Activated CD4-positive, alpha-beta T cell treated with anti-CD3 and anti-CD28 coated beads, Interleukin-10, Interleukin-2, amounts not matched to agents 100 ng/mL and 50 ng/mL, durations not matched to agents 16 hours and 8 hours (primary cell): ENCODE measurements around the gene TSHR.
A peak's percentile ranks its signal among the peaks of the same experiment; 100 is the strongest.
"Not testable (repeated sequence)": the region's sequence is repeated elsewhere in the genome, so short reads cannot be mapped to it uniquely, and the experiment has no call there.

ENCODE experiments used
- DNase-seq: peaks from one replicate; pipeline ENCODE4 v3.0.0-alpha.2; 2020

TSHR gene

DNA sequence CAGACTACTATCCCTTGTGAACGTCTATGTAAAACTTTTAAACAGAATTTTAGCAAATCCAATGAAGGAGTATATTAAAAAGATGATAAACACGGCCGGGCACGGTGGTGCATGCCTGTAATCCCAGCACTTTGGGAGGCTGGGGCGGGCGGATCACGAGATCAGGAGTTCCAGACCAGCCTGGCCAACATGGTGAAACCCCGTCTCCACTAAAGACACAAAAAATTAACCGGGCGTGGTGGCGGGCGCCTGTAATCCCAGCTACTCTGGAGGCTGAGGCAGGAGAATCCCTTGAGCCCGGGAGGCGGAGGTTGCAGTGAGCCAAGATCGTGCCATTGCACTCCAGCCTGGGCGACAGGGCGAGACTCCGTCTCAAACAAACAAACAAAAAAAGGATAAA is 2.2 kb upstream of the TSHR start:
- not testable (repeated sequence) for DNase-seq

DNA sequence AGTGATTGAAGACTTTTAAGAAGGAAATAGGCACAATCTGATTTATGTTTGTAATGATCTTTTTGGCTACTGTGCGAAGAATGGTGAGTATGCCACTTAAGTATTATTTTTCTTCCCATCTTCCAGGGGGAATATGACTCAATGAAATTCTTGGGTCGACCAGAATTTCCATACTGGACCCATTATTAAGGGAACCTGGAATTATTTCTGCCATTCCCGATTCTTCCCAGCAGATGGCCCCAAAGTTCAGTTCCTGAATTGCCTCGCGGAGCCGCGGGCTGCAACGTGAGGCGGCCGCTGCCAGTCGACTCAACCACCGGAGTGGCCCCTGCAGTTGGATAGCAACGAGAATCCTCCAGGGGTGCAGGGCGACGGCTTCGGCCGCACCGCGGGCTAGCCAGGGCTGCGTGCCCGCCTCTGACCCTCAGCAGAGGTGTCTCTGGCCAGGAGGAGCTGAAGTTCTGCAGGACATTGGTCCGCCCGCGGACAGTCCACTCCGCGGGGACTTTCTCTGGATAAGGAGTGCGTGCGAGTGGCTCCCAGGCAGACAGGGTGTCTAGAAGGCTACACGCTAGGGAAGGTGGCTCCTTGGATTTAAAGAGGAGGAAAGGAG is 628 bp upstream of the TSHR start:
- peak; percentile 81 for DNase-seq

GRCh38 chr14:80956102-80956501 is 681 bp downstream of the TSHR start:
- no peak for DNase-seq

DNA sequence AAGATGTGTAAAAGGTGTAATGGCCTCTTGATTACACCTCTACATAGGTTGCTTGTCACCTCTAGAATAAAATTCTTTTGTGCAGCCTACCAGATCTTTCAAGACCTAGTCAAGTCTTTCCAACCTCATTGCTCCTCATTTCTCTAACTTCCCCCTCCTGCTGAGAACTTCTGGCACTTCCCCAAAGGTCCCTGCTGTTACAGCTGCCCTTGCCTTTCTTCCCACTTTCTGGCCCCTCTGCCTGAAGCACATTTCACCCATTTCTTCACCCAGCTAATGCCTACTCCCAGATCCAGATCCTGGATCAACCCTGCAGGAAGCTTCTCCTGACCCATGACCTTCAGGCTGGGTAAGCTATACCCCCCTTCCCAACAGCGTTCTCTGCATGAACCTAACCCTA is 1.5 kb downstream of the TSHR start:
- no peak for DNase-seq

GRCh38 chr14:80957613-80958012 is 2.2 kb downstream of the TSHR start:
- no peak for DNase-seq

DNA sequence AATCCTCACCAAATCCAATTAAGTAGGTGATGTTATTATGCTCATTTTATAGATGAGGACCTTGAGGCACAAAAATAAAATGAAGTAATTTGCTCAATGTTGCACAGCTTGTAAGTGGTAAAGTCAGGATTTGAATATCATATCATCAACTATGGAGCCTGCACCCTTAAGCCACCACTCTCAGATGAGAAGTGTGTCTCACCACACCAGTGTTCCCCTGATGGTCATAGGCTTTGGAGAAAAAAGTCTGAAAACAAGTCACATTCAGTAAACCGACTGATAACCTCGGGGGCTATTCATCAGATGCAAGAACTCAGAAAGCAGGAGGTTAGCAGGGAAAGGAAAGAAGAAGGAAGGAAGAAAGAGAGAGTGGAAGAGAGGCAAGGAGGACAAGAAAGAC is 2.8 kb downstream of the TSHR start:
- no peak for DNase-seq

DNA sequence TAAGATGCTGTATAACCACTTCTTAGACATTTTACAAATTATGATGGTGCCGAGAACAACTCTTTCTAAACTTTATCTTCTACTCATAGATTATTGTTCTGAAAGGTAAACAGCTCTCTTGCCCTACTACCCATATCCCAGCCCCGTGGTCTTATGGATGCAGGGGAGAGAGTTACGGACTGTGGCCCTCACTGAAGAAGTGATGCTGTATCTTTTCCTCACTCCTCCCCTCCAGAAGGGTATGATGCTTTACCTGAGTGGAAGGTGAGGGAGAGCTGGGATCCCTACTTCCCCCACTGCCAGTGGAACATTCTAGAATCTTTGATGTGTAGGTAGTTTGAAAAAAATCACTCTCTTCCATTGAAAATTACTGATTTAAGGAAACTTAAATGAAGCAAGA is 3.5 kb downstream of the TSHR start:
- no peak for DNase-seq

DNA sequence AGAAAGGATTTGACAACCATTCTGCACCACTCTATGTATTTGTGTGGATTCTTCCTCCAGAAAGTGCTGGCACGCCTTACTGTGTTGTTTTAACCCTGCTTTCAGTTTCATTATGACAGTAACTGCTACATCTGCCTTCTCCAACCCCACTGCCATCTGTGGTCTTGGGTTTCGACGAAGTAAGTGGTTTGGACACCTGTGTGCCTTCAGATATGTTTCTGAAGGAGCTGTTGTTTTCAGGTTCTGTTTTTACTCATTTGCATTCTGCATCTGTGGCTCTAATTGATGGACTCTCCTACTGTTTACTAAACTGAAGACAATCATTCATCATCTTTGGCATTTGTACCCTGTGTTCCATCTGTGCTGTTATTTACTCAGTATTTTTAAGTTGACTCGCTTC is 4.1 kb downstream of the TSHR start:
- DNase-seq, result peak; percentile 97

DNA sequence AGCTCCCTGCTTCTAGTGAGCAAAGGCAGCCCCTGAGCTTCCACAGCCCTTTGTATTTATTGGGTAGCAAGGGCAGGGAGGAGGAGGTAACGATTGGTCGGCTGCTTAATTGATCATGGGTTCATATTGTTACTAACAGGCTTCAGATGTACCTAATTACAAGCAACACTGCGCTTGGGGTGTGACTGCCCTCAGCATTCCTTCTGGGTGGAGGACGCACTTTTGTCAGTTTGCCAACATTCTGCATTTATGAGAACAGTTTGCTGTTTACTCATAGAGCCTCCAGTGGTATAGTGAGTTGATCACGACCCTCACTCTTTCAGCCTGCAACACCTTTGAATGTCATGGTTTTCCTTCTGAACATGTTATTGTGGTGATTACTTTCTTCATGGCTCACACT is 9.6 kb downstream of the TSHR start:
- no peak for DNase-seq

DNA sequence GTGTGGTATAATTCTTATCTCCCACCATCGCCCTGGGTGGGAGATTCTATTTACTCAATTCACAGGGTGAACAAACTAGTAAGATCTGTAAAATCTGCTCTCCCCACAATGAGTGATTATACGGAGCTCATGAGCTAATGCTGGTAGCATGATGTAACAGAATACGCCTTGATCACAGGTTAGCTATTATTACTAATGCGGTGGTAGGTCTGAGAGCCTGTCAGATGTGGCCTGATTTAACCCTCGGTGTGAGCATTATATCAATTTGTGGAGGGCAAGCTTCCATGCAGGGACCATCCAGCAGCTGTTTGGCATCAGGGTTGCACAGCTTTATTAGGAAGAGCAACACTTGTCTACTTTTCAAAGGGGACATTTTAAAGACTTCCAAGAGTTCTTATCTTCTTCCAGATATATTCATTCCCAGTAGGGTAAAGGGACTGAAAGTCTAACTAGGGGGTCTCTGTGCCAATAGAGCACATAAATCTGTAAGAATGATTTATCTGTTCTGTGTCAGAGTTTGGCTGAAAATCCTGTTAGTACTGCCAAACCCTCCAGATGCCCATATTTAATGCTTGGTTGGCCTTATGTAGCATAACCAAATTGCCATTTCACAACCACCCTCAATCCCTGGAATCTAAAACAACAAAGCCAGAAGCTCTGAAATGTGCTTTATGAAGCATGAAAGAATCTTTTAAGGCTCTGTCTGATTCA is 18.7 kb downstream of the TSHR start:
- DNase-seq, result peak; percentile 50

- no peak for DNase-seq
Observed at GRCh38 chr14:80974679-80975078, 19.3 kb downstream of the TSHR start.

DNA sequence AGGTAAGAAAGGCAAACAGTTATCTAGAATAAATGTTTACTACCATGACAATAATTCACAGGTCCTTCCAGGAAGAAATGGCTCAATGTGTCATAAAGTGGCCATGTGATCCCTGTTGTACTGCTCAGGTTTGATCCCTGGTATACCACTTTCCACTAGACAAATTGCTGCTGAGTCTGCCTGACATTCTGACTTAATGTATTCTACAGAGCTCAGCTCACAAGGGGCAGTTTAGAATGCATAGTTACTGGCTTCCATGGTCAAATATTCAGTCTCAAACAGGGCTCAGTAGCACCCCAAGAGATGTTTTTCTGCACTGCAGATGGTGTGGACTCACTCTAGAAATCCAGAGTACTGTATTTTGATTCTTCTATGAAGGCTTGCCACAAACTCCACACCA is 21.8 kb downstream of the TSHR start:
- DNase-seq, result no peak

- peak; percentile 39 for DNase-seq
Observed at GRCh38 chr14:80978403-80978802, 23.0 kb downstream of the TSHR start.

DNA sequence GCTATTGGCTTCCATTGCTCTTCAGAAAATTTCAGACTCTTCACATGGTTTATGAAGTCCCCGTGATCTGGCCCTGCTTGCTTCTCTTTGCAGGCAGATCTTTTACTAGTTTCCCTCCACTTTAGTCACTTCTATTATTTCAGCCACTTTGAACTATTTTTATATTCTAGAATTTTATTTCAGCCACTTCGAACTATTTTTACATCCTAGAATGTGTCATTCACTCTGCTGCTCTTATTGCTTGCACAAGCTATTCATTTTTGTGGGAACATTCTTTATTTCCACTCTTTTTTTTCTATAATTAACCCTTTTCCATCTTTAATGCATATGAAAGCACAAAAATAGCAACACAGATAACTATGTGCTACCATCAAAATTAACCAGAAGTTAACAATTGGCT is 24.5 kb downstream of the TSHR start:
- no peak for DNase-seq

DNA sequence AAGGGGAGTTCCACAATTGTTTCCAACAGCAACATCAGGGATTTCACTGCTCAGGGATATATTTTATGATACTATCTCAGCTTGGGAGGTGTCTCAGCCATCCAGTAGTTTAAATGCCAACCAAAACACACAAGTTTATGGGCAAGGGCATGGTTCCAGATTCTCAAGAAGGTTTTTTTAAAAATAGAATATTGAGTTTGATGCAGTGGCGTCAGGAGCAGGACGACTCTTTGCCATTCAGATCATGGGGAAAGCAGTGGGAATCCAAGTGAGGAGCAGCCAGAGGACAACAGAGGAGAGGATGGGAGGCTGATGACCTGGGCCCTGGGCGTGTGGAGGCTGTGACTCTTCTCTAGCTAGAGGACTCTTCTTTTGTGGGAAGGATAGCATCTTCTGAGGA is 25.7 kb downstream of the TSHR start:
- DNase-seq, result no peak

- no peak for DNase-seq
Observed at GRCh38 chr14:80981673-80982072, 26.3 kb downstream of the TSHR start.

DNA sequence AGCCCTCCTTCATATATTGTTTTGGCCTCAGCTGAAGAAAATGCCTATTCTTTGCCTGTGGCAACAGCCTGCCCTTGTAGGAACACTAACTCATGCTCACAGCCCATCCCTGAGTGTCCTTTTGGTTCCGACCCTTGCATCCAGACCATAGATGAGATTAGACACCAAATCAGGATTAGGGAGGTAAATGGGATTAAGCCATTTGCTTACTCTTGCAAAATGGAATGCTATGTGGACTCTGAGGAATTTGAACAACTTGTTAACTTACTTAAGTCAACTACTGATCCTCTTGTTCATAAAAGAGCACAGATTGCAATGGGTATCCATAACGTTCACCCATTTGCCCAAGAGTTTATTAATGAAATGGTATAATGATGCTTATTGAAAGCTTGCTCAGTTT is 27.3 kb downstream of the TSHR start:
- no peak for DNase-seq

- DNase-seq, result peak; percentile 81
Observed at GRCh38 chr14:80987235-80988032, 32.0 kb downstream of the TSHR start.

DNA sequence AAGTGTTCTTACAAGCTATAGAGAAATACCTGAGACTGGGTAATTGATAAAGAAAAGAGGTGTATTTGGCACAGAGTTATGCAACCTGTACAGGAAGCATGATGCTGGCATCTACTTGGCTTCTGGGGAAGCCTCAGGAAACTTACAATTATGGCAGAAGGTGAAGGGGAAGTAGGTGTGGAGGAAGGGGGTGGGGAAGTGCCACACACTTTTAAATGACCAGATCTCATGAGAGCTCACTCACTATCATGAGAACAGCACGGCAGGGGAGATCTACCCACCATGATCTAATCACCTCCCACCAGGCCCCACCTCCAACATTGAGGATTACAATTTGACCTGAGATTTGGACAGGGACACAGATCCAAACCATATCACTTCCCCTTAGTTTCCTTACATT is 32.8 kb downstream of the TSHR start:
- DNase-seq, result no peak

DNA sequence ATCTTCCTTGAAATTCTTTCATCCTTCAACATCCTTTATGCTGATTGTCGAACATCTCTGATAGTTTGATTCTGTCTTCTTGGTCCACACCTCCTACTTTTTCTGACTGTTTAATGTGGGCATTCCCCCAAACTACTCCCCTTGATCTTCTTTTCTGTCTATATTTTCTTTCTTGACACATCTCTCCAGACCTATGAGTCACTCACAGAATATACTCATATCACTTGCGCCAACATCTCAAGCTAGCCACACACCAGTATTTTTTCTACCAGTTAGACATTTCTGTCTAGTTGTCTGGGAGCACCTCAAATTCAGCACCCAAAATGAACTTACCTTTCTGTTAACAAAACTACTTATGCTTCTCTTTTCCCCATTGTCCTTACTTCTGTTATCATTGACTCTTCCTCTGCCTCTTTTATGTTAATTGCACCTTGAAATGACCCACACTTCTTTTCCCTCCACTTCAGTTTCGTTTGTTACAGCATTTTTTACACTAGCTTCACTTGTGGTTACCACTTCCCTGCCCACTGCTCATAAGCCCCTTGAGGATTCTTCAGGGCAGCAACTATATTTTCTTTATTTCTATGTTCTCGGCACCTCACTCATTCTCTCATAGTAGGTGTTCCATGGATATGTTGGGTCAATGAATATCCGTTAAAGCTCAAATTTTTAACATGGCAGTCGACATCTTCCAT is 33.5 kb downstream of the TSHR start:
- DNase-seq, result peak; percentile 73

DNA sequence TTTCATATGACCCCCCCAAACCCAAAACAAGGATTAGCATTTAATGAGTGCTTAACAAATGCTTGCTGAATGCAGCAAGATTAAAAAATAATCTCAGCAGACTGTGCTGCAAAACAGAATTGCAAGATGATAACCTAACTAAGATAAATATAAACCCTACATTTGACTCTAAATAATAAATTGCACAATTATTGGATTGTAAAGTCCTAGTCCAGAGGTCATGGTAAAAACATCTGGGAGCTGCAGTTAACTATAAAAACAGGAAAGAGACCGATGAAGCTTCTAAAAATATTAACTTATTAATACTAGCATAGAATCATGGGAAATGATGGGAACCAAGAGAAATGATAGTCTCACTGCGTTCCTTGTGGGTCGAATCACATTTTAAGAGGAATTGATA is 37.2 kb downstream of the TSHR start:
- no peak for DNase-seq

- peak; percentile 69 for DNase-seq
Observed at GRCh38 chr14:80996049-80996901, 40.9 kb downstream of the TSHR start.

DNA sequence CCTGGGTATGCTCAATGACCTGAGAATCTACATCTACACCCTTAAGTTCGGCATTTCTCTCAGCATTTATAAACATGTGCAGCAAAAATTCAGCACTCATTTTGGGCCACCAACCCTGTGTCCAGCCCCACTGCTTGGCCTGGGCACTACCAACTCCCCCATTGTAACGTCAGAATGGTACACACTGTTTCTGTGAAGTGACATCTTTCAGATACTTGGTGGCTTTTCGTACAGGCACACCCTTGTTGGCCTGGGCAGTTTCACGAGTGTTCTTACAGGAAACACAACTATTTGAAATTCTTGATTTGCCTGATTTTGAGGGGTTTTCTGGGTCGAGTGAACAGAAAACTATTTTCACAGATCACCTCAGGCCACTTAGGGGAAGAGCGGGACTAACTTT is 46.0 kb downstream of the TSHR start:
- no peak for DNase-seq
